GM06990 (cell line): ENCODE results near the gene CFAP97.
"Not testable (repeated sequence)": the region's sequence is repeated elsewhere in the genome, so short reads cannot be mapped to it uniquely, and the experiment has no call there.

ENCODE experiments used
- DNase-seq: peaks from one replicate; pipeline ENCODE4 v3.0.0-alpha.2; 2011; ENCODE audit not compliant: insufficient read length; ENCODE audit errors: extremely low read depth
- H3K27me3 ChIP-seq: replicated peaks from 2 replicates; pipeline ENCODE4 v1.6.0; 2011; ENCODE audit warnings: low read length; ENCODE audit not compliant: control insufficient read depth, insufficient read depth
- H3K36me3 ChIP-seq: 2 replicates; pipeline ENCODE4 v1.5.1; 2011; ENCODE audit warnings: low read length; ENCODE audit not compliant: control insufficient read depth, insufficient read depth
- H3K4me3 ChIP-seq: replicated peaks from 2 replicates; pipeline ENCODE4 v1.5.1; 2011; ENCODE audit warnings: low read depth, mild to moderate bottlenecking, control low read depth, low read length
- CTCF ChIP-seq: IDR thresholded peaks from 2 replicates; pipeline ENCODE4 v1.5.1; 2011; ENCODE audit warnings: low read length, control low read depth, mild to moderate bottlenecking, inconsistent platforms; ENCODE audit not compliant: insufficient read depth, poor library complexity, severe bottlenecking

Gene CFAP97

GRCh38 chr4:185244763-185245162 lies 41.0 kb upstream of the CFAP97 start:
- no peak for DNase-seq
- no peak for TF ChIP-seq CTCF
- H3K36me3 ChIP-seq = peaks cover 3% of the 10 kb centered on the region
- no peak overlapping the region for H3K4me3 ChIP-seq
- no peaks in the 10 kb centered on the region for H3K27me3 ChIP-seq

GRCh38 chr4:185243879-185244278 lies 40.1 kb upstream of the CFAP97 start:
- no peaks in the 10 kb centered on the region for H3K27me3 ChIP-seq

GRCh38 chr4:185242749-185243533 lies 39.1 kb upstream of the CFAP97 start:
- no peaks in the 10 kb centered on the region; the same call in 1 of the 2 replicates for H3K36me3 ChIP-seq
- no peak for TF ChIP-seq CTCF
- no peaks in the 10 kb centered on the region for H3K27me3 ChIP-seq
- no peak for DNase-seq
- H3K4me3 ChIP-seq = no peak overlapping the region

More at GRCh38 chr4:185243879-185244278, 40.1 kb upstream of the CFAP97 start:
- TF ChIP-seq CTCF = no peak
- Histone ChIP-seq H3K4me3 (no peak overlapping the region), H3K36me3 (peaks cover 3% of the 10 kb centered on the region)
- DNase-seq = no peak

GRCh38 chr4:185240486-185240885 lies 36.7 kb upstream of the CFAP97 start:
- not testable (repeated sequence) for H3K4me3 ChIP-seq, H3K27me3 ChIP-seq, H3K36me3 ChIP-seq, DNase-seq

GRCh38 chr4:185238750-185239149 lies 35.0 kb upstream of the CFAP97 start:
- H3K4me3 ChIP-seq = no peak overlapping the region
- no peak for DNase-seq
- H3K27me3 ChIP-seq = no peaks in the 10 kb centered on the region
- TF ChIP-seq CTCF = no peak
- H3K36me3 ChIP-seq = peaks cover 4% of the 10 kb centered on the region

GRCh38 chr4:185238215-185238681 lies 34.4 kb upstream of the CFAP97 start:
- no peak for DNase-seq
- TF ChIP-seq CTCF = no peak
- Histone ChIP-seq H3K36me3 (peaks cover 4% of the 10 kb centered on the region), H3K27me3 (no peaks in the 10 kb centered on the region), H3K4me3 (no peak overlapping the region)
